Astrocyte (in vitro differentiated cells and primary cell): ENCODE data around the gene HMGN1. TPM values are rescaled to one million over a fixed set of nuclear protein-coding genes. Genes with fewer than 3 reads are reported as not detected.

ENCODE experiments used
- DNase-seq: peaks from one replicate; pipeline ENCODE4 v3.0.0-alpha.2; 2010; ENCODE audit warnings: low read depth
- FAIRE-seq: peaks from 2 replicates; lab custom pipeline; 2011; peaks lifted over from hg19 to GRCh38; lab: Jason Lieb, UNC
- H2AFZ ChIP-seq: 2 replicates; pipeline ENCODE4 v1.6.0; 2012; ENCODE audit warnings: low read depth, low read length, inconsistent platforms
- H3K27ac ChIP-seq: 2 replicates; pipeline ENCODE4 v1.5.1; 2011; ENCODE audit warnings: low read depth, low read length, inconsistent platforms
- H3K27me3 ChIP-seq: 2 replicates; pipeline ENCODE4 v1.6.0; 2011; ENCODE audit warnings: low read length, inconsistent platforms; ENCODE audit not compliant: insufficient read depth
- H3K36me3 ChIP-seq: 2 replicates; pipeline ENCODE4 v1.5.1; 2011; ENCODE audit warnings: low read length, inconsistent platforms; ENCODE audit not compliant: insufficient read depth
- H3K4me1 ChIP-seq: 2 replicates; pipeline ENCODE4 v1.5.1; 2011; ENCODE audit warnings: low read length, inconsistent platforms; ENCODE audit not compliant: insufficient read depth
- H3K4me2 ChIP-seq: 2 replicates; pipeline ENCODE4 v1.6.0; 2012; ENCODE audit warnings: low read length, inconsistent platforms
- H3K4me3 ChIP-seq: 2 replicates; pipeline ENCODE4 v1.5.1; 2011; ENCODE audit warnings: low read depth, mild to moderate bottlenecking, low read length, inconsistent platforms; ENCODE audit not compliant: insufficient read depth
- H3K79me2 ChIP-seq: 2 replicates; pipeline ENCODE4 v1.6.0; 2012; ENCODE audit warnings: mild to moderate bottlenecking, low read length, inconsistent platforms; ENCODE audit not compliant: insufficient read depth
- H3K9ac ChIP-seq: 2 replicates; pipeline ENCODE4 v1.6.0; 2012; ENCODE audit warnings: mild to moderate bottlenecking, low read length, inconsistent platforms
- H3K9me3 ChIP-seq: 2 replicates; pipeline ENCODE4 v1.5.1; 2012; ENCODE audit warnings: low read depth, mild to moderate bottlenecking, low read length, inconsistent platforms; ENCODE audit not compliant: insufficient read depth
- H4K20me1 ChIP-seq: 2 replicates; pipeline ENCODE4 v1.6.0; 2012; ENCODE audit warnings: low read length, inconsistent platforms; ENCODE audit not compliant: insufficient read depth
- H3K27ac Mint-ChIP-seq: one replicate; pipeline ENCODE4 v1.8.0; 2021; ENCODE audit warnings: mild to moderate bottlenecking, mixed read lengths; ENCODE audit not compliant: unreplicated experiment
- H3K27me3 Mint-ChIP-seq: one replicate; pipeline ENCODE4 v1.8.0; 2021; ENCODE audit warnings: low read depth, mixed read lengths; ENCODE audit not compliant: unreplicated experiment
- H3K36me3 Mint-ChIP-seq: one replicate; pipeline ENCODE4 v1.8.0; 2021; ENCODE audit warnings: low read depth, mixed read lengths; ENCODE audit not compliant: unreplicated experiment
- H3K4me1 Mint-ChIP-seq: one replicate; pipeline ENCODE4 v1.8.0; 2021; ENCODE audit warnings: low read depth, mixed read lengths; ENCODE audit not compliant: unreplicated experiment
- H3K4me3 Mint-ChIP-seq: one replicate; pipeline ENCODE4 v1.8.0; 2021; ENCODE audit warnings: mild to moderate bottlenecking, moderate library complexity, mixed read lengths; ENCODE audit not compliant: unreplicated experiment
- H3K9me3 Mint-ChIP-seq: one replicate; pipeline ENCODE4 v1.8.0; 2021; ENCODE audit warnings: mild to moderate bottlenecking, mixed read lengths; ENCODE audit not compliant: unreplicated experiment
- CTCF ChIP-seq: IDR thresholded peaks from 2 replicates; pipeline ENCODE4 v1.5.1; 2011; ENCODE audit warnings: low read depth, mild to moderate bottlenecking, inconsistent platforms, low read length, moderate library complexity; ENCODE audit not compliant: insufficient read depth
- EZH2 ChIP-seq: IDR thresholded peaks from 2 replicates; pipeline ENCODE4 v1.6.1; 2012; ENCODE audit warnings: mild to moderate bottlenecking, low read length, inconsistent platforms; ENCODE audit not compliant: insufficient read depth
- total RNA-seq: library from RNA; stranded (reverse); gene quantifications from 2 replicates; pipeline ENCODE4 v1.2.1, GENCODE V29; 2021

Gene HMGN1
- total RNA-seq, 1 donor from 2014 or later: 272 TPM

GRCh38 chr21:39388038-39388810 is 39.3 kb upstream of the HMGN1 start:
- H3K27me3 Mint-ChIP-seq: no peaks in the 10 kb centered on the region
- Histone ChIP-seq H3K27ac (peak overlapping the region; percentile 45), H3K4me3 (peak overlapping the region; percentile 63), H3K36me3 (peaks cover 9% of the 10 kb centered on the region), H3K27me3 (no peaks in the 10 kb centered on the region), H3K4me2 (peak overlapping the region; percentile 85), H3K4me1 (peaks cover 21% of the 10 kb centered on the region), H3K9ac (peak overlapping the region; percentile 77), H3K9me3 (no peaks in the 10 kb centered on the region), H3K79me2 (peaks cover 25% of the 10 kb centered on the region), H2AFZ (peak overlapping the region; percentile 65), H4K20me1 (peaks cover 25% of the 10 kb centered on the region)
- H3K36me3 Mint-ChIP-seq: peaks cover 9% of the 10 kb centered on the region
- TF ChIP-seq CTCF (peak; percentile 57), EZH2 (no peak)
- no peak overlapping the region for H3K27ac Mint-ChIP-seq
- peak overlapping the region; percentile 83 for H3K4me3 Mint-ChIP-seq
- peak; percentile 54 for DNase-seq
- FAIRE-seq: no peak
- no peaks in the 10 kb centered on the region for H3K9me3 Mint-ChIP-seq
- H3K4me1 Mint-ChIP-seq: peaks cover 8% of the 10 kb centered on the region

- Histone ChIP-seq H3K9me3 (no peaks in the 10 kb centered on the region), H2AFZ (peak overlapping the region; percentile 65), H4K20me1 (peaks cover 25% of the 10 kb centered on the region), H3K36me3 (peaks cover 7% of the 10 kb centered on the region), H3K4me2 (peak overlapping the region; percentile 85), H3K4me3 (peak overlapping the region; percentile 63), H3K27me3 (no peaks in the 10 kb centered on the region), H3K4me1 (peaks cover 21% of the 10 kb centered on the region), H3K27ac (peak overlapping the region; percentile 45), H3K9ac (peak overlapping the region; percentile 77), H3K79me2 (peaks cover 25% of the 10 kb centered on the region)
- DNase-seq: peak; percentile 61
- FAIRE-seq: no peak
- Mint-ChIP-seq H3K36me3 (peaks cover 6% of the 10 kb centered on the region), H3K27me3 (no peaks in the 10 kb centered on the region), H3K4me3 (peak overlapping the region; percentile 83), H3K27ac (no peak overlapping the region), H3K9me3 (no peaks in the 10 kb centered on the region), H3K4me1 (peaks cover 5% of the 10 kb centered on the region)
- TF ChIP-seq EZH2: no peak
- no peak for TF ChIP-seq CTCF
Measured at GRCh38 chr21:39387461-39388037, 38.7 kb upstream of the HMGN1 start.

- H3K27me3 Mint-ChIP-seq: no peaks in the 10 kb centered on the region
- H3K4me3 ChIP-seq: peak overlapping the region; percentile 51
- peaks cover 2% of the 10 kb centered on the region for H3K36me3 ChIP-seq
- H3K4me1 Mint-ChIP-seq: peaks cover 5% of the 10 kb centered on the region
- no peaks in the 10 kb centered on the region for H3K9me3 Mint-ChIP-seq
- peaks cover 6% of the 10 kb centered on the region for H3K36me3 Mint-ChIP-seq
- H3K4me2 ChIP-seq: peak overlapping the region; percentile 85
- peaks cover 25% of the 10 kb centered on the region for H4K20me1 ChIP-seq
- FAIRE-seq: no peak
- no peak for DNase-seq
- H3K27ac ChIP-seq: peak overlapping the region; percentile 26
- H2AFZ ChIP-seq: no peak overlapping the region
- no peaks in the 10 kb centered on the region for H3K27me3 ChIP-seq
- H3K4me1 ChIP-seq: peaks cover 21% of the 10 kb centered on the region
- no peak overlapping the region for H3K9ac ChIP-seq
- H3K4me3 Mint-ChIP-seq: peak overlapping the region; percentile 83
- TF ChIP-seq CTCF (no peak), EZH2 (no peak)
- H3K9me3 ChIP-seq: no peaks in the 10 kb centered on the region
- H3K27ac Mint-ChIP-seq: no peak overlapping the region
- peaks cover 25% of the 10 kb centered on the region for H3K79me2 ChIP-seq
Measured at GRCh38 chr21:39386899-39387298, 38.0 kb upstream of the HMGN1 start.
